ENCODE measurements around the gene PHF21B.

Gene PHF21B

GRCh38 chr22:44930016-44930710, 79.6 kb downstream of the PHF21B start:
- no peak for TF ChIP-seq CTCF (IDR thresholded peaks at IDR 0.05)
- Histone ChIP-seq H3K9me3 (no peaks in the 10 kb centered on the region), H3K4me1 (no peaks in the 10 kb centered on the region), H3K4me3 (no peak overlapping the region), H3K27ac (no peak overlapping the region), H3K27me3 (peaks cover 0 to 48% of the 10 kb centered on the region in 2 donors), H3K36me3 (no peaks in the 10 kb centered on the region)
- intact Hi-C loops (cut with DNase I; ENCODE audit: low total_unique reads), result no loop called here
- no peak for DNase-seq

- TF ChIP-seq CTCF (IDR thresholded peaks at IDR 0.05), result no peak
- no peak for DNase-seq
- Histone ChIP-seq H3K4me3 (no peak overlapping the region), H3K9me3 (peaks cover 0 to under 1% (median 0%) of the 10 kb centered on the region in 3 donors), H3K27ac (no peak overlapping the region), H3K4me1 (no peaks in the 10 kb centered on the region), H3K36me3 (no peaks in the 10 kb centered on the region), H3K27me3 (peaks cover 0 to 48% of the 10 kb centered on the region in 2 donors)
- intact Hi-C loops (cut with DNase I; ENCODE audit: low total_unique reads), result no loop called here
Observed at GRCh38 chr22:44929359-44930015, 80.3 kb downstream of the PHF21B start.

- Histone ChIP-seq H3K27me3 (peaks cover 0 to 43% of the 10 kb centered on the region in 2 donors), H3K27ac (no peak overlapping the region), H3K9me3 (peaks cover 0 to 7% (median 0%) of the 10 kb centered on the region in 3 donors), H3K36me3 (no peaks in the 10 kb centered on the region), H3K4me3 (no peak overlapping the region), H3K4me1 (no peaks in the 10 kb centered on the region)
- intact Hi-C loops (cut with DNase I; ENCODE audit: low total_unique reads), result no loop called here
- DNase-seq, result no peak
- TF ChIP-seq CTCF (IDR thresholded peaks at IDR 0.05), result no peak
Observed at GRCh38 chr22:44928711-44929358, 81.0 kb downstream of the PHF21B start.

GRCh38 chr22:44928136-44928463, 81.7 kb downstream of the PHF21B start:
- H3K9me3 ChIP-seq, result peaks cover 0 to 11% (median 0%) of the 10 kb centered on the region in 3 donors
- H3K4me1 ChIP-seq, result no peaks in the 10 kb centered on the region
- no peak for TF ChIP-seq CTCF (IDR thresholded peaks at IDR 0.05)
- no peak overlapping the region for H3K27ac ChIP-seq
- no peaks in the 10 kb centered on the region for H3K36me3 ChIP-seq
- H3K4me3 ChIP-seq, result no peak overlapping the region
- no peak for DNase-seq
- peaks cover 0 to 43% of the 10 kb centered on the region in 2 donors for H3K27me3 ChIP-seq
- intact Hi-C loops (cut with DNase I; ENCODE audit: low total_unique reads), result no loop called here

GRCh38 chr22:44927463-44928135, 82.2 kb downstream of the PHF21B start:
- peaks cover 0 to 43% of the 10 kb centered on the region in 2 donors for H3K27me3 ChIP-seq
- H3K4me3 ChIP-seq, result no peak overlapping the region
- DNase-seq, result no peak
- no peaks in the 10 kb centered on the region for H3K4me1 ChIP-seq
- H3K9me3 ChIP-seq, result peaks cover 0 to 11% (median 0%) of the 10 kb centered on the region in 3 donors
- intact Hi-C loops (cut with DNase I; ENCODE audit: low total_unique reads), result no loop called here
- TF ChIP-seq CTCF (IDR thresholded peaks at IDR 0.05), result no peak
- no peaks in the 10 kb centered on the region for H3K36me3 ChIP-seq
- no peak overlapping the region for H3K27ac ChIP-seq

Measured in tibial artery (tissue), 4 donors.